Heart left ventricle (tissue), 13 donors: ENCODE measurements around the gene C1orf52.

Source experiments
- POLR2A ChIP-seq, 2 donors: fragments of 450-650 bp; IDR thresholded peaks; one replicate each; pipeline ENCODE4 v1.6.1; 2017; ENCODE audit warnings: antibody characterized with exemption in 2 of 2, mild to moderate bottlenecking in 2 of 2, moderate library complexity in 2 of 2
- TF ChIP-seq, protein P1 (sequence below), 12 donors: fragments of 200-600 bp; sonication (generic) in 4 of 12; IDR thresholded peaks; one replicate each; pipeline versions ENCODE4 v1.5.0 to v1.8.0; 2018 to 2022; ENCODE audit warnings: antibody characterized with exemption in 12 of 12, mild to moderate bottlenecking in 5 of 12
- donor health status: ischemic (EF 13 %, LVEDD 7.1; RV severe dilation, severe dysfunction).
- donor health status: DM: no; HTN: yes; CAD: no.
- donor health status: DM: no; HTN: no; CAD: no.
- donor health status: ischemic (EF 25% LVEDD 6.9; RV normal size, moderate dysfunction).
- donor health status: ischemic (EF 25% LVEDD 5.7; RV mildly dilated, moderate dysfunction).
- donor health status: ischemic (EF 35%, LVEDD 5.7; RV mildly dilated, moderate dysfunction).
- donor health status: nonischemic (EF 11% LVEDD 7.7; RV severe dilation, severe dysfunction).
- donor health status: DM: yes; HTN: yes; CAD: no.
- donor health status: PGD.
- donor health status: ischemic (EF 29% LVEDD 5.4; RV normal size, mild dysfunction).
- donor health status: nonischemic (EF 23%, LVEDD 6.1; RV moderate dilation, normal function).

DNA sequence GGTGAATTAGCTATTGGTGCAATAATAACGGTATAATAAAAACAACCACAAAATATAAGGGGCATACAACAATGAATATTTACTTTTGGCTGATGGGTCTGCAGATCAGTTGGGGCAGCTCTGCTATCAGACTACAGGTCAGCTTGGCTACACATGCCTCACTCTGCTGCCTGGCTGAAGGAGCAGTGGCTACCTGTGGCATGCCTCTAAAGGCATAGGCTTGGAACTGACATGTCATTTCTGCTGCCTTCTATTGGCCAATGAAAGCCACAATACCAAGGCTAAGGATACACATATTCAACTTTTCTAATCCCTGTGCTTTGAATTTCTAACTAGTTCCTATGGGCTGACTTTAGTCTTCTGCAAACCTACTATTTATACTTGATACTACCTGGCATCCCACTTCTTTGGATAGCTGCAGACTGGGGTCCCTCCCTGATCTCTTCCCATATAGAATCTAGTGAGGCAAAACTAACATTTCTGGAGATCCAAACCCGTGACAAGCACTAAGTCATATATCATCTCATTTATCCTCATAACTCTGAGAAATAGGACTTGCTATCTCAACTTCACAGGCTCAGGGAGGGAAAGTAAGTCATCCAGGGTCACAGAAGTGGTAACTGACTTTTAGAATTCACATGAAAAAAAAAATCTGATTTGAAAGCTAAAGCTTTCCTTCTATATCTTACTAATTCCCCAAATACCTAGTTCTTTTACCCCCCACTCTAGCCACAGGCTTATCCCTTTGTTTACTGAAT lies 39.4 kb downstream of the C1orf52 start:
- TF ChIP-seq, protein P1, sequence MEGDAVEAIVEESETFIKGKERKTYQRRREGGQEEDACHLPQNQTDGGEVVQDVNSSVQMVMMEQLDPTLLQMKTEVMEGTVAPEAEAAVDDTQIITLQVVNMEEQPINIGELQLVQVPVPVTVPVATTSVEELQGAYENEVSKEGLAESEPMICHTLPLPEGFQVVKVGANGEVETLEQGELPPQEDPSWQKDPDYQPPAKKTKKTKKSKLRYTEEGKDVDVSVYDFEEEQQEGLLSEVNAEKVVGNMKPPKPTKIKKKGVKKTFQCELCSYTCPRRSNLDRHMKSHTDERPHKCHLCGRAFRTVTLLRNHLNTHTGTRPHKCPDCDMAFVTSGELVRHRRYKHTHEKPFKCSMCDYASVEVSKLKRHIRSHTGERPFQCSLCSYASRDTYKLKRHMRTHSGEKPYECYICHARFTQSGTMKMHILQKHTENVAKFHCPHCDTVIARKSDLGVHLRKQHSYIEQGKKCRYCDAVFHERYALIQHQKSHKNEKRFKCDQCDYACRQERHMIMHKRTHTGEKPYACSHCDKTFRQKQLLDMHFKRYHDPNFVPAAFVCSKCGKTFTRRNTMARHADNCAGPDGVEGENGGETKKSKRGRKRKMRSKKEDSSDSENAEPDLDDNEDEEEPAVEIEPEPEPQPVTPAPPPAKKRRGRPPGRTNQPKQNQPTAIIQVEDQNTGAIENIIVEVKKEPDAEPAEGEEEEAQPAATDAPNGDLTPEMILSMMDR (IDR thresholded peaks at IDR 0.05): no peak
- no peak for TF ChIP-seq POLR2A (IDR thresholded peaks at IDR 0.05)
